NCI-H774 (cell line): ENCODE data around the gene STXBP5L.
"Not testable (repeated sequence)": the region's sequence is repeated elsewhere in the genome, so short reads cannot be mapped to it uniquely, and the experiment has no call there.

Experiments
- DNase-seq: peaks from one replicate; lab custom pipeline; 2025; lab: John Stamatoyannopoulos, UW

The STXBP5L gene

GRCh38 chr3:121431726-121432517 lies 523.9 kb downstream of the STXBP5L start:
- peak; percentile 19 for DNase-seq

GRCh38 chr3:121436074-121436473 lies 528.1 kb downstream of the STXBP5L start:
- no peak for DNase-seq

- DNase-seq, result no peak
These were observed 528.6 kb downstream of the STXBP5L start for GRCh38 chr3:121436641-121437040.

GRCh38 chr3:121443456-121443855 lies 535.5 kb downstream of the STXBP5L start:
- DNase-seq, result no peak

GRCh38 chr3:121451752-121452151 lies 543.7 kb downstream of the STXBP5L start:
- not testable (repeated sequence) for DNase-seq

- DNase-seq, result no peak
These were observed 554.6 kb downstream of the STXBP5L start for GRCh38 chr3:121462565-121462964.

- DNase-seq, result no peak
These were observed 555.7 kb downstream of the STXBP5L start for GRCh38 chr3:121463745-121464144.

GRCh38 chr3:121467085-121467484 lies 559.1 kb downstream of the STXBP5L start:
- no peak for DNase-seq

- no peak for DNase-seq
These were observed 565.0 kb downstream of the STXBP5L start for GRCh38 chr3:121473001-121473400.
